ENCODE data around the gene KRTAP3-2.

Gene KRTAP3-2

DNA sequence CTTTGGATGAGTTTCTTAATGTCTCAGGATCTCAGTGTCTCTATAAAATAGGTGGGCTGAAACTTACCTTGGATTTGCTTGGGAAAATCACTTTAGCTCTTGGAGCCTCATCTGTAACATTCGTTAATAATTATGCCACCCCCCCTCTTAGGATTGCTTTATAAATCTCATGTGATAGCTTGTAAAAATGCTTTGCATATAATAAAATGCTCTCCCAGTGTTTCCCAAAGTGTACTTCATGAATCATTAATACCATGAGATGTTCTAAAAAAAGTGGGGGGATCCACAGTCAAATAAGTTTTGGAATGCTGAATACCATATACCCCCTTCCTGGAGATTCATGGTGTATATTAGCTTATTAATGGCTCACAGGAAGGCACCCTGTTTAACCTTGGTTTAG, 38.1 kb downstream of the KRTAP3-2 start:
- no peak for DNase-seq

DNA sequence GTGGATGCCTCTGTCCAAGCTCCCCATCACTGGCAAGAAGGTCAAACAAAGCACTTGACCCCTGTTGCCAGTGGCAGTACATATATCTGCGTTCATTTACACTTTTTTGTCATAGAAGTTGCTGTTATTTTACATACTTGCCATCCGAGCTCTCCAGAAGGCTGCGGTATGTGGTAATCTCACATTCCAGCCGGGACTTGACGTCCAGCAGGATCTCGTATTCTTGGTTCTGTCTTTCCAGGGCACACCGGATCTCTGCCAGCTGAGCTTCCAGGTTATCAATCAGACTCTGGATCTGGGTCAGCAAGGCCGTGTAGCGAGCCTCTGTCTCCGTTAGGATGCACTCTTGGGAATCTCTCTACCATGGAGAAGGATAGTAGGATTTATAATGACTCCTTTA, 39.6 kb downstream of the KRTAP3-2 start:
- no peak for DNase-seq

DNA sequence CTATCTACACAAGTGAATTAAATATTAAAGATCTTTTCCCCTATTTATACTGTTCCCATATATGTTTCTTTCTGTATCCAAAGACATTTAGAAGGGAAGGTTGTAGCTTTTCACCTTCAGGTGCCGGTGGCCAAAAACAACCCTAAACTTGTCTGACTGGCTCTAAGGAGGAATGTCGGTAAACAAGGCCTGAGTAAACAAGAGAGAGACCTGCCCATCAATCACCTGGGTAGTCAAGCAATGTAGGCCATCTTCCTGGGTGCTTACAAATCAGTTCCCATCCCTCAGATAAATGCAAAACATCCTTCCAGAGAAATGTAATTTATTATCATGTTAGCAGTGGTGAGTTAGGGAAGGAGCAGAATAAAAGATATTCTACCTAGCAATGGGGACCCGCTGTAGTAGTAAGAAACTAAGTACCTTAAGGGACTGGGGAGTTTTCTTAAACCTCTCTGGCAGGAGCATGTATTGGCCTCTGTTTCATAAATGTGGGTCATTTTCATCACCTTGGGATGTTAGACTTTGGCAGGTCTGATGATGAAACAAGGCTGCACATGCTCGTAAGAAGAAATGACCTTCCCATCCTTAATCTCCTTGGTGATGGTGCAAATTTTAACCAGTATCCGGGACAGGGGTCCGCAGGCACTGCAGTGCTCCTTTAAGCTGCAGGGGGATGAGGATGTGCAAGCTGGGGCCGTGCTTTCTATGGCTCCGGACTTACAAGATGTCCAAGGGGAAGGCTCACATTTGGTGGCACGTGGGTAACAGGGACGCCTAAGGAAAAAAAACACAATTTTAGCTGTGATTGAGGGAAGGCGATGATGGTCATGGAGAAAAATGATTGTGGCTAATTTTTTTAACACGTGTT, 41.4 kb downstream of the KRTAP3-2 start:
- no peak for DNase-seq

DNA sequence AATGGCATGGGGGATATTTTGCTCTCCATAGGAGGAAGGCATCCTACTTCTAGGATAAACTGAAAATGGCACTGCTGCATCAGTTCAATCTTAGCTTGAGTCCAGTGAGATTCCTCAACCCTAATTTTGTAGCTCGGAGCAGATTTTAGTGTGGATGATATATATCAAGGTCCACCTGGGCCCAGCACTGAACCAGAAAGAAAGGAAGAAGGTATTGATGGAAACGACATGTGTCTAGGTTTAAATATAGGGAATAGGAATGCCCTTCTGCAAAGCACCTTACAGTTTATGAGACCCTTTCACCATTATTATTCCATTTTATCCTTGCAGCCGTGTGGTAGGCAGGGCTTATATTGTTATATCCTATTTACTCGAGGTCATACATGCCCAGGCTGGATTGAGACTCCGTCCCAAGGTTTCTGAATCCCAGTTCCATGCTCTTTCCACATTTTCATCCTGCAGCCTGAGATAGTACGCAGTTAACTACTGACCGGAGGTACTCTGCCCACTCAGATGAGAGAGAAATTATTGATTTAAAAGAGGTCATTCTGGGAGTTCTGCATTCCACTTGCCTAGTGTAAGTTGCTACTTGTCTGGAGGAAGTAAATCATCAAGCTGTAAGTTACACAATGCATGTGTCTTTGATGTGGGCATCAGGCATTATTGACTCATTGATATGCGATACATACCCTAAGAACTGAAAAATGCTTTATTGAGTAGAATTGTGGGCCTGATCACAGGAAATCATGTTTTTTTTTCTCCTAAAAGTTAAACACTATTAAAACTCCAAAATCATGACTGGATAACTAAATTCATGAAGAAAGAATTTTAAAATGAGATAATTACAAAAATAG, 43.1 kb downstream of the KRTAP3-2 start:
- no peak for DNase-seq

DNA sequence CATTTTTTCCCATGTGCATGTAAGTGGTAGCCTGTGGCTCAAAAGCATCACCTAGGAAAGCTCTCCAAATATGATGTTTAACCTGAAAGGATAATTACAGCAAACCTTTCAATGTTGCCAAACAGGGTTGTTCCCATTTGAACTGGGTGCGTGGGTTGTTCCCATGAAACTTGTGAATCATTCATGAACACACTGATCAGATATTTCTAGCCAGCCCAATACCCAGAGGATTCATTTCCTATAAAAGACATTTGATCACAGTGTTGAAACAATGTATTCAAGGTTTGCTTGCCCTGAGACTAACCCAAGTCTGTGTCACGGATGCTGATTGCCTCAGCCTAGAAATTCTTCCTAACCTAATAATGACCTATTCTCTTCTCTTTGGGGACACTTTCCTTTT, 45.8 kb downstream of the KRTAP3-2 start:
- no peak for DNase-seq

DNA sequence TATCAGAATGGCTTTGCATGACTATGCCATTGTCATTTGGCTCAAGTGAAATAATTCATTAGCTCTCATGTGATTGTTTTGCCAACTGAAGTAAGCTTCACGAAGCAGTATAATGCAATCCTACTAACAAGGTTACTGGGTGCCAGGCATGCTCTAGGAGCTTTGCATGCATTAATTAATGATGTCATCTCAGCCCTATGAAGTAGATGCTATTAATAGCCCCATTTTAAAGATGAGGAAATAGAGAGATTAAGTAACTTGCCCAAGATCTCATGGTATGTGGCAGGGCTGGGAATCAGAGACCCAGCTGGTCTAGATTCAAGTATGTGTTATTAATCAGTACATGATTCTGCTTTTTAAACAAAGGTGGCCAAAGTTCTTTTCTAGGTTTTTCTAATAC, 47.0 kb downstream of the KRTAP3-2 start:
- DNase-seq: no peak

DNA sequence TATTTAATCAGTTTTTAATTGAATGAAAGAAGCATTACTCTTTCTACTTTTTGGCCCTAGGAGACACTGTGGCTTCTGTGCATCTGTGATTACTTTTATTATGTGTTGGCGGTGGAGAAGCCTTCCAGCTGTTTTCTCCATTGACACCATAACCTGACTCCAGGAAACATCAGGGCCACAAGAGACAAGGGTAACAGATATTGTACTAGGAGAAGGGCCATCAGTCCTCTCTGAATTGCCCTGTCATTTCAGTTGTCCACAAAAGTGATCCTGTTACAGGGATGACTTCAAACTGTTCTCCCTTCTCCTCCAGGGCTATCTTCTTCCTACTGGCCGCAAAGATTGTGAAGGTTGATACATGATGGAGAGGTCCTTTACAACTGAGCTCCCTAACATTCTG, 47.6 kb downstream of the KRTAP3-2 start:
- DNase-seq: no peak

DNA sequence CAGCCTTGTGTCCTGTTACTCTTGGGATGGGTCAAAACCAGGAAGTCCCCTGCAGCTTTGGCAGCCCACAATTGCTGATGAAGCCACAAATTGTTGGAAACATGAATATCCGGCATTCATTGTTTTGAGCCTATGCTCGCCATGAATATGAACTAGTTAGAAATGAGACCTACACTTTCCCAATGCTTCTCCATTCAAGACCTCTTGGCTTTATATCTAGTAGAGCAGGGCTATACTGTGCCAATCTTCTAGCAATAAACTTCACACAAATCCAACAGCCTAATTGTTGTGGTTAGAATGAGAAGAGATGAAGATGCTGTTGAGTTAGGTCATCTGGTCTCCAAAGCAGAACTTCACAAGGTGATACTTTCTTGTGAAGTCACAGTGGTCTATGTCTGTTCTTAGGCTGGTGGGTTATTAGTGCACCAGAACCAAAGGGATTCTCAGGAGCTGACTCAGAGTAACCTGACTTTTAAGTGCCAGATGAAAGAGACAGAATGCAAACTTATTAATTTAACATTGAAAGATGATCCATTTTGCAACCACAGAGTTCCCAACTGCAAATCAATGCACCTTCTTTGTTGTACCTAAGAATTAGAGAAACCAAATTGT, 48.6 kb downstream of the KRTAP3-2 start:
- no peak for DNase-seq

DNA sequence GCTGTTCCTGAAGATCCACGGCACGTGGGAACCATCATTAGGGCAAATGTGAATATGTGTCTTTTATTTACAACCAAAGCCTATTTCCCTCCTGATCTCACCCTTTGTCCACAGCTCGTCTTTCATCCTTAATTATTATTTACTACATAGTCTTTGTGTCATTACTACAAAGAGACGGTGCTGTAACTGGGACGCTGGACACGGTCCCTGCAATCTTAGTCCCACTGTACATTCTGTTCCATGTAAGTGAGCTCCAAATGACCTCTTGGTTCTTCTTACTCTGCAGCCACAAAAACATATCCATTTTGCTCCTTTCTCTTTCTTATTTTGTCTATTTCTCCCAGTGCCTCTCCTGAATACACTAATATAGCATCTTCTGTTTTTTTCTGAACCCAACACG, 49.5 kb downstream of the KRTAP3-2 start:
- DNase-seq: no peak

DNA sequence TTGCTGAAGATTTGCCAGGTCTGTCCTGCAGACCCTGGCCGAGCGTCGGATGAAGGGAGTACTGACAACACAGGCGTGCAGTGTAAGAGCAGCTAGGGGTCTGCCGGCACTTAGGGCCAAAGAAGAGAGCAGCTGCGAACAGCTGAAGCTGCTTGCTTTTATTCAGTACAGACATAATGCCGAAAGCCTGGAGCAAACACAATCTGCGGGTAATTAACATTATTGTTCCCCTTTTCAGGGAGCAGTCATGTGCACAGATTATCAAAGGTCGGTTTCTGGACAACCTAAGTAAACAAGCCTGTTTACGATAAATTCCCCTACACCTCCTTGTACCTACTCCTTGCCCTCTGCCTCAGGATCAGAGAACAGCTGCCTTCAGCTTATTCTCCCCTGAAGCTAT, 50.3 kb downstream of the KRTAP3-2 start:
- no peak for DNase-seq
